ENCODE data around the gene TBC1D8. TPM values are rescaled to one million over a fixed set of nuclear protein-coding genes. Genes with fewer than 3 reads are reported as not detected.

Gene TBC1D8
- total and polyA plus RNA-seq, 4 donors, result 10.4 to 38.6 (median 13.4) TPM

- TF ChIP-seq HNF4G (IDR thresholded peaks at IDR 0.05), result no peak
- TF ChIP-seq RAD21 (IDR thresholded peaks at IDR 0.05), result no peak
- TF ChIP-seq MAX (IDR thresholded peaks at IDR 0.05), result no peak
- no peak for TF ChIP-seq HNF4A (conservative IDR thresholded peaks at IDR 0.05)
- TF ChIP-seq GABPA (IDR thresholded peaks at IDR 0.05 in 1 of 2, conservative IDR thresholded peaks at IDR 0.05 in 1 of 2), result no peak
- no peak for TF ChIP-seq RXRA (IDR thresholded peaks at IDR 0.05)
- no peak for TF ChIP-seq YY1 (IDR thresholded peaks at IDR 0.05)
- no peak for TF ChIP-seq ATF3 (IDR thresholded peaks at IDR 0.05)
- TF ChIP-seq FOXA1 (IDR thresholded peaks at IDR 0.05), result no peak
- no peak for TF ChIP-seq EGR1 (IDR thresholded peaks at IDR 0.05; ENCODE audit: low read depth in 2 of 2)
- no peak for TF ChIP-seq TAF1 (conservative IDR thresholded peaks at IDR 0.05)
- TF ChIP-seq CTCF (IDR thresholded peaks at IDR 0.05; ENCODE audit: low read depth, low read length, missing input control), result no peak
- no peak for TF ChIP-seq ZBTB33 (IDR thresholded peaks at IDR 0.05)
- no peak for TF ChIP-seq FOXA2 (IDR thresholded peaks at IDR 0.05)
- no peak for TF ChIP-seq REST (IDR thresholded peaks at IDR 0.05)
- TF ChIP-seq JUND (IDR thresholded peaks at IDR 0.05), result no peak
- TF ChIP-seq SP1 (IDR thresholded peaks at IDR 0.05), result no peak
- Histone ChIP-seq H3K9me3 (ENCODE audit: control insufficient read depth in 4 of 4, low read length in 3 of 4) (no peaks in the 10 kb centered on the region), H3K9ac (ENCODE audit: low read depth in 1 of 2, low read length in 2 of 2) (no peak overlapping the region), H3K27me3 (ENCODE audit: control insufficient read depth in 4 of 4, insufficient read depth in 4 of 4, low read length in 3 of 4) (no peaks in the 10 kb centered on the region), H3K36me3 (ENCODE audit: control insufficient read depth in 4 of 4, insufficient read depth in 3 of 4, low read depth in 1 of 4, low read length in 3 of 4) (no peaks in the 10 kb centered on the region), H3K4me3 (ENCODE audit: low read depth in 1 of 3, low read length in 3 of 3) (no peak overlapping the region), H3K27ac (ENCODE audit: low read depth in 1 of 2, low read length in 2 of 2) (no peak overlapping the region), H3K4me1 (ENCODE audit: control insufficient read depth in 4 of 4, insufficient read depth in 4 of 4, low read length in 3 of 4) (peaks cover 0 to 5% (median 0%) of the 10 kb centered on the region in 4 donors)
- 97% methylated on average over 2 of the region's 2 CpGs for WGBS
- DNase-seq (ENCODE audit: low spot score), result no peak
Observed at GRCh38 chr2:101159526-101159925, 8.3 kb upstream of the TBC1D8 start.

- no peaks in the 10 kb centered on the region for H3K36me3 ChIP-seq (ENCODE audit: control insufficient read depth in 4 of 4, insufficient read depth in 3 of 4, low read depth in 1 of 4, low read length in 3 of 4)
- 89% methylated on average over 6 of the region's 6 CpGs for WGBS
- TF ChIP-seq SP1 (IDR thresholded peaks at IDR 0.05), result no peak
- TF ChIP-seq ATF3 (IDR thresholded peaks at IDR 0.05), result no peak
- TF ChIP-seq GABPA (IDR thresholded peaks at IDR 0.05 in 1 of 2, conservative IDR thresholded peaks at IDR 0.05 in 1 of 2), result no peak
- no peak for TF ChIP-seq REST (IDR thresholded peaks at IDR 0.05)
- no peak for TF ChIP-seq FOXA1 (IDR thresholded peaks at IDR 0.05)
- TF ChIP-seq TAF1 (conservative IDR thresholded peaks at IDR 0.05), result no peak
- no peak for TF ChIP-seq CTCF (IDR thresholded peaks at IDR 0.05; ENCODE audit: low read depth, low read length, missing input control)
- no peak for TF ChIP-seq YY1 (IDR thresholded peaks at IDR 0.05)
- TF ChIP-seq HNF4G (IDR thresholded peaks at IDR 0.05), result no peak
Observed at GRCh38 chr2:101157272-101157671, 6.1 kb upstream of the TBC1D8 start.

More at GRCh38 chr2:101157272-101157671, 6.1 kb upstream of the TBC1D8 start:
- Histone ChIP-seq H3K4me3 (ENCODE audit: low read depth in 1 of 3, low read length in 3 of 3) (no peak overlapping the region), H3K27ac (ENCODE audit: low read depth in 1 of 2, low read length in 2 of 2) (no peak overlapping the region), H3K9ac (ENCODE audit: low read depth in 1 of 2, low read length in 2 of 2) (no peak overlapping the region), H3K27me3 (ENCODE audit: control insufficient read depth in 4 of 4, insufficient read depth in 4 of 4, low read length in 3 of 4) (no peaks in the 10 kb centered on the region), H3K9me3 (ENCODE audit: control insufficient read depth in 4 of 4, low read length in 3 of 4) (no peaks in the 10 kb centered on the region), H3K4me1 (ENCODE audit: control insufficient read depth in 4 of 4, insufficient read depth in 4 of 4, low read length in 3 of 4) (peaks cover 1 to 9% (median 6%) of the 10 kb centered on the region in 4 donors)
- no peak for DNase-seq (ENCODE audit: low spot score)
